Activated T-cell treated with anti-CD3 and anti-CD28 coated beads, Interleukin-2, amount 50 U/mL, for 48 hours (primary cell): ENCODE results near the gene NDUFS5.
A peak's percentile ranks its signal among the peaks of the same experiment; 100 is the strongest.
"Not testable (repeated sequence)": the region's sequence is repeated elsewhere in the genome, so short reads cannot be mapped to it uniquely, and the experiment has no call there.

Source experiments
- DNase-seq, 2 experiments: peaks; one replicate each; pipeline ENCODE4 v3.0.0-alpha.2; 2020

Gene NDUFS5

GRCh38 chr1:39065542-39065941, 39.4 kb downstream of the NDUFS5 start:
- no peak for DNase-seq

- not testable (repeated sequence) for DNase-seq
These were observed 42.1 kb downstream of the NDUFS5 start for GRCh38 chr1:39068227-39068626.

GRCh38 chr1:39071557-39071956, 45.4 kb downstream of the NDUFS5 start:
- not testable (repeated sequence) for DNase-seq

DNA sequence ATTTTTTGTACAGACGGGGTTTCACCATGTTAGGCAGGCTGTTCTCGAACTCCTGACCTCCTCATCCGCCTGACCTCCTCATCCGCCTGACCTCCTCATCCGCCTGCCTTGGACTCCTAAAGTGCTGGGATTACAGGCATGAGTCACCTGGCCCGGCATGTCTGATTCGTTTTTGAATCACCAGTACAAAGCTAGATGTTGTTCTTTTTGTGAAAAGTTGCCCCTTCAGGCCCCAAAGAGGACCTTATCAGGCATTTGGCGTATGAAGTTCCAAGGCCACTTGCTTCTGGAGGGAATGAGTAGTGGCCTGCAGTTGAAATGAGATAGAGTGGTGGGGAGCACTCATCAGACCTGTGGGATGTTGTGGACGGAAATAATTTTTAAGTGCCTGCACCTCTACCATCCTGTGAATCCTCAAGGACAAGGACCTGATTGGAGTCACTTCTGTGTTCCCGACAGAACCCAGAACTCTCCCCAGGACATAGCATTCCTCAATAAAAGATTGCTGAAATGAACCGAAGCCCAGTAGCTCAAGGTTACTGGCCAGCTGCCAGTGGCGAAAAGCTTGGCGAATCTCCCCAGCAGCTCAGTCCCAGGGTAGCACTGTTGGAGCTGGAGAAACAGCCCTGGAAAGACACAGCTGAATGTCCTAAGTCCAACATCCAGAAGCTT, 50.1 kb downstream of the NDUFS5 start:
- no peak for DNase-seq

- no peak for DNase-seq
These were observed 50.6 kb downstream of the NDUFS5 start for GRCh38 chr1:39076799-39077148.

- DNase-seq, result no peak
These were observed 54.2 kb downstream of the NDUFS5 start for GRCh38 chr1:39080269-39080826.

- no peak for DNase-seq
These were observed 54.7 kb downstream of the NDUFS5 start for GRCh38 chr1:39080831-39081270.

DNA sequence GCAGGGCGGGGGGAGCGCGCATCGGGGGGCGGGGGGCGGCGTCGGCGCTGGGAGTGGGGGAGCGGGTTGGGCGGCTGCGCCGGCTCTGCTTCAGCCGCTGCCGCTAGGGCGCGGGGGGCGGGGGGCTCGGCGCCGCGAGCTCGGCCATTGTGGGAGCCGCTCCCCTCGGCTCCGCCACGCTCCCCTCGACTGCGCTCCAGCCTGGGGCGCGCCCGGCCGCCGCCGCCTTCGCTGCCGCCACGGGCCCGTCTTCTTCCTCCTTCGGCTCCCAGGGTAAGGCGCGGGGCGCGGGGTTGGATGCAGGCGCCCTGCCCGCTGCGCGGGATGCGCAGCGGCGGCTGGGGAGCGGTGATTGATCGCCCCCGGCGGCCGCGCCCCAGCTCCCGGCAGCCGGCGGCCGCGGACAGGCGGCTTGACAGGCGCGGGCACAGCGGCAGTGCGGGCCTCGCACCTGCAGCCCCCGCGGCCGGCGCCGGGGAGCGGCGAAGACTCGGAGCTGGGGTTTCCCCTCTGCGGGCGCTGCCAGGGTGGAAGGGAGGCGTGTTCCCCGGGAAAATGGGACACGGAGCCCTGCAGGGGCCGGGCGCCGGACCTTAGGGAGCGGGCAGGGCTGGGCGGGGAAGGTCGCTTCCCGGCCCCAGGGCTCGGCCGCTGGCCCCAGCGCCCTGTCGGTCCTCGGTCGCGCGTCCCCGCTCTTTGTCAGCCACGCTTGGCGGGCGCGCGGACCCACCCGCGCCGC, 55.3 kb downstream of the NDUFS5 start:
- peak; percentile 44 for DNase-seq

- DNase-seq, result no peak
These were observed 56.1 kb downstream of the NDUFS5 start for GRCh38 chr1:39082010-39082799.

DNA sequence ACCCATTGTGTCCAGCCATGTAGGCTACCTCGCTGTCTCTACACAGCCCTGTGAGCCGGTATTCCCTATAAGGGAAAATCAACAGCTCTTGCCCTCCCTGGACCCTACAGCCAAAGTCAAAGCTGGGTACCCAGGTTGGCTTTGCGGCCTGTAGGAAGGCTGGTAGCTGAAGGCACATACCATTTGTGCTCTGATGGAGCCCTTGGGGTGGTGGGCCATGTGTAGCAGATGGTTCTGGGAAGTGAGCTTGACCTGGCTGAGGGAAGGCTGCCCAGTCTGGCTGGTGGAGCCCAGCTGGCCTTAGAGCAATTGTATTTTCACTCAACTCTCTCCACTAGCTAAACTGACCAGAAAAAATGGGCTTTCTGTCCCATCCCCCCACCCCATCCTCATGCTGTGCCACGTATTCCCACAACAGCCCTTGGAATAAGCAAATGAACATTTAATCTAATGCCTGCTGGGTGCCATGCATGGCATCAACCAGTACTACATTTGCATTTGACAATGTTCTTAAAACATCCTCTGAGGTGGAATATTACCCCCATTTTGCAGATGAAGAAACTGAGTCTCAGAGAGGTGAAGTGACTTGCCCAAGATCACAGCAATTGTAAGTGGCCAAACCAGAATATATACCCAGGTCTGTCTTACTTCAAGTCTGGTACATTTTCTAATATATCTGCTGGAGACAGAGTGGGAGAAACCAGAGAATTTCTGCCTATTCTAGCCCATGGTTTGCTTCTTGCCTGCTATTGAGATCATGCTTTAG, 56.8 kb downstream of the NDUFS5 start:
- no peak for DNase-seq

- no peak for DNase-seq
These were observed 58.0 kb downstream of the NDUFS5 start for GRCh38 chr1:39084191-39084590.
